ENCODE results near the gene PDRG1.
"Not testable (repeated sequence)": the region's sequence is repeated elsewhere in the genome, so short reads cannot be mapped to it uniquely, and the experiment has no call there.

The PDRG1 gene

DNA sequence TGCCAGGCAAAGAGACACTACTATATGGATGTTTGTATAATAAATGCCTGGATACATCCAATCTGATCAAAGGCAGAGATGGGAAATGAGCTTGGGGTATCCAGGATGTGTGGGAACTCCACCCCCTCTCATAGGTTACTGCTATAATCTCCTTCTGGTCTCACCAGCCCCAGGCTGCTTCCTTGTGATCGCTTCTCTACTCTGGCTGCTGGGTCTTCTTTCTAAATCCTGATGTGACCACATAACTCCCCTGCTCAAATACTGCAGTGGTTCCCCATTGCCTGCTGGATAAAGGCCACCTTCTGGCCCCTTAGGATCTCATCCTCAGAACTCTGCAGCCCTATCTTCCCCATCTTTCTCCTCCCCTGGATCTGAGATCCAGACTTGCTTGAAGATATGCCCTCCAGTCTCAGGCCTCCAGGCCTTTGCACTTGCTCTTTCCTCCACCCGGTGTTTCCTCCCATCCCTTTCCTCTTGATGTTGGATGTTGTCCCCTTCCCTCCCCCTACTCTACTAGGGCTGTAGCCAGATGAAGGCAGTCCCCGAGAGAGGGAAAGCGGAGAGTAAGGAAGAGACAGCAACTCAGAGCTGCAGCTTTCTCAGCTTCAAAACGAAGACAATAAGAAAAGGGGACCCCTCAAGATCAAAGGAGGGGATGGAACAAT is 15.3 kb upstream of the PDRG1 start:
- DNase-seq (ENCODE audit: low read depth), result no peak

DNA sequence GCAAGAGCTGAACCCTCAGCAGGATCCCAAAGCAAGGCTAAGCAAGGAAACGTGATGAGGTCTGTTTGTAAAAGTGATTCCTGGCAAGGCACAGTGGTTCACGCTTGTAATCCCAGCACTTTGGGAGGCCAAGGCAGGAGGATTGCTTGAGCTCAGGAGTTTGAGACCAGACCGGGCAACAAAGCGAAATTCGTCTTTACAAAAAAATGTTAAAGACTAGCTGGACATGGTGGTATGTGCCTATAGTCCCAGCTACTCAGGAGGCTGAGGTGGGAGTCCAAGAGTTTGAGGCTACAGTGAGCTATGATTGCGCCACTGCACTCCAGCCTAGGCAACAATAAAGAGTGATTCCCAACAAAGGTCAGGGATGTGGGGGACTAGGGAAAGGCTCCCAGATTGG is 12.0 kb upstream of the PDRG1 start:
- no peak for DNase-seq (ENCODE audit: low read depth)

DNA sequence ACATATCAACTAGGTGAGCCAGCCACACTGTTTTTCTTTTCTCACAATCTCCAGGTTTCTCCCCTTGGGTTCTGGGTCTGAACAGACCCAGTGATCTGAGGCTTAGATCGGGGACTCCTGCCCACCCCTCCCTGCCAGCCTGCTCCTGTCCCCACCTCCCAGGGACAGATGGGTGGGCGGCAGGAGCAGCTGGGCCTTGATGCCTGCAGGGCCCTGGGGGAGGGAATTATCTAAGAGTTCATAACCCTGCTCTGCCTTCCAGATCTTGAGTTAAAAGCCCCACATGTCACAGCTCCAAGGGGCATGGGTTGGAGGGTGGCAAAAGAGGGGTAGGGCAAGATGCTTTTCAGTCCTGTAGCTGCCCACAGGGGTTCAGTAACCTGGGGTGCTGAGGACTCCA is 10.9 kb upstream of the PDRG1 start:
- DNase-seq (ENCODE audit: low read depth), result no peak

DNA sequence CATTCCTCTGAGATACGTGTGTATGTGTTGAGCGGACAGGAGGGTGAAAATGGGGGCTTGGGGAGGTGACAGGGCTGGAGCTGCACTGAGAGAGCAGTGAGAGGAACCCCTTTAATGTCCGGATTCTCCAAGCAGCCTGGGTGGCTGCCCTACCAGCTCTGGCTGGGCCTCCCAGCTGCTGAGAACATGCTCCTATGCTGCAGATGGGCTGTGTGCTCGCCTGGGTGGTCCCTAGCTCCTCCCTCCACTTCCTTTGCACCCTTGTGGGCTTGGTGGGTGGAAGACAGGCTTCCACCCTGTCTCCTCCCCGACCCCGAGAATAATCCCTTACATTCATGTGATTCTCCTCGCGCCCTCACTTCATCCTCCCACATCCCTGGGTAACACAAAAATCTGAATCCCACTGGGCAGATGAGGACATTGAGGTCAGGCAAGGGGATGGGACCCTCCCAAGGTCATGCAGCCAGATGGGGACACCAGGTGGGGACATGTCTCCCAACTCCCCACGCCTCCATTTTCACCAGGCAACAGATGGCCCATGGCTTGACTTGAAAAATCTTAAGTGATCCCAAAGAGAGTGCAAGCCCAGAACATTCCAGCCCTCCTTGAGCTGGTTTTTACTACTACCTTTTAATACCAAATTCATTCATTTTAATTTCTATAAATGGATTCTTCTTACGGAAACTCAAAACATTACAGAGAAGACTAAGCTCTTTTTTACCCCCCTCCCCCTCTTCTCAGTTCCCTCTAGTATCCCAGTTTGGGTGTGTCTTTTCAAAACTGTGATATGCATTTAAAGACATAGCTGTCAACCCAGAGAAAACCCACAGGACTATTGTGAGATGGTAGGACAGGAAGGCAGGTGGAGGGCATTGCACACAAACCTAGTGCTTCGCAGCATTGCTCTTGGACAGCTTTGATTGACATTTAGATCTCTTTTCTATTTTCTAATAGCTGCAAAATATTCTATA is 5.0 kb upstream of the PDRG1 start:
- DNase-seq (ENCODE audit: low read depth), result no peak

DNA sequence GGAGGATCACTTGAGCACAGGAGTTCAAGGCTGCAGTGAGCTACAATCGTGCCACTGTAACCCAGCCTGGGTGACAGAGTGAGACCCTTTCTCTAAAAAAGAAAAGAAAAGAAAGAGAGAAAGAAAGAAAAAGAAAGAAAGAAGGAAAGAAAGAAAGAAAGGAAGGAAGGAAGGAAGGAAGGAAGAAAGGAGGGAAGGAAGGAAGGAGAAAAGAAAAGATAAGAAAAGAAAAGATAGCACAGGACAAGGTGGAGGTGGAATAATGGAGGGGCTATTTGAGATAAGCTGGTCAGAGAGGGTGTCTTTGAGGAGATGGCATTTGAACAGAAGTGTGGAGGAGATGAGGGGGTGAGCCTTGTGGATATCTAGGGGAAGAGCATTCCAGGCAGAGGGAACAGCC is 2.7 kb upstream of the PDRG1 start:
- DNase-seq (ENCODE audit: low read depth), result no peak

DNA sequence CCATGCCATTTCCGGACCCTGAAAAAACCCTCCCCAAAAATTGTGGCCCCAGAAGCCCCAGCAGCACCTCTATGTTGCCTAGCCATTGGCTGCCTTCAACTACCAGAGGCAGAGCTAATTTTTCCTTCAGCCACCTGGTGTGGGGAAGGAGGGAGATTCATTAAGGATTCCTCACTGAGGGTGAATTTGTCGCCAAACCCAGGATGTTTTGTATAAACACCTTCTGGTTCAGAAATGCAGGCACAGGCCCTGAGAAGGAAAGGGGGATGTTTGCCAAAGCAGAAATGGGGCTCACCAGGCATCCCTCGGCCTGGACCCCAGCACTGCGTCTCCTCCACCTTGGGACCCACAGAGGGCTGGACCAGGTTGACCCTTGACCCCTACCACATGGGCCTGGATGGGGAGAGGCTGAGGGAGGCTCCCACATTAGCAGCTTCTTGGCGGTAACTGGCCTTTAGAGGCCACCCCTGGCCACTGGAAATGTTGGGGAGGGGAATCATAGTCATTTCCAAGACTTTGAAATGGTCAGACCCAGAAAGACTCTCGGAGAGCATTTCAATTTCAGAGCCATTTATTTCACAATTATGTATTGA is 1.8 kb upstream of the PDRG1 start:
- DNase-seq (ENCODE audit: low read depth), result no peak

DNA sequence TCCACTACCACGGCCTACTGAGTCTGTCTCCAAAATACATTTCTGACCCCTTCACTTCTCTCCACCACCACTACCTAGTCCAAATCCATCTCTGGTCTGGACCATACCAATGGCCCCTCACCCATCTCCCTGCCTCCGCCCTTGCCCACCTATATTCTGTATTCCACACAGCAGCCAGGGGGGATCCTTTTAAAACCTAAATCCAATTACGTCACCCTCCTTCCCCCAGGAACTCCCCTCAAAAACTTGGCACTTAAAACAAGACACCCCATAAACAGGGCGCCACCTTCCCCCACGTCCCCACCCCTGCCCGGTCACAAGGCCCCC is 680 bp downstream of the PDRG1 start:
- DNase-seq (ENCODE audit: low read depth), result no peak

DNA sequence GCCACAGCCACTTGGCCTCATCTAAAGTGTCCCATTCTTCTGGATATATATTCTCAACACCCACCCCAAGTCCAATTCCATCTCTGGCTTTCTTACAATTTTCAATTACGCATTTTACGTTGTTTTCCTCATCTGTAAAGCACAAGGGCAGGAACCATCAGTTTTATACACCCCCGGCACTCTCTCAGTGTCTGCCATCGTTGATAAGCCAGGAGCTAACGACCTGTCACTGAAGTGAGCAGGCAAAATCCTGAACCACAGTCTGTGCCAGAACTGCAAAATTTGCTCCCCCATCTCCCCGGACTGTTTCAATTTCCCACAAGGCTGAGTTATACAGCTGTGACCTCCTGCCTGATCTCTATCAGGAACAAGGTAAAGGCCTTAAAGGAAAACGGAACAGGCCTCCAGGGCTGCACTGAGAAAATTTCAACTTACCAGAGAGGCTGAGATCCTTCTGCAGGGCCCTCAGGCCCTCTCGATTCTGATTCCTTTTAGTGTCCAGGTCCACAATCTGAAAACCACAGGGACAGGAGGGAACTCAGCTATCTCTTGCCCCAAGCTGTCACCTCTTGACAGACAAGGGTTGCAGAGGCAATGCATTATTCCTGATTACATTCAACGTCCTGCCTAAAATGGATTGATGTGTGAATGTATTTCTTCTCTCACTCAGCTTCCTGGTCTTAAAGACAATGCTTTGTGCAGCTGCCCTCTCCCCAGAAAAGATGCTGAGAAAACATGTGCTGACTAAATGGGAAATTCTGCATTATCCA is 1.8 kb downstream of the PDRG1 start:
- DNase-seq (ENCODE audit: low read depth), result no peak

DNA sequence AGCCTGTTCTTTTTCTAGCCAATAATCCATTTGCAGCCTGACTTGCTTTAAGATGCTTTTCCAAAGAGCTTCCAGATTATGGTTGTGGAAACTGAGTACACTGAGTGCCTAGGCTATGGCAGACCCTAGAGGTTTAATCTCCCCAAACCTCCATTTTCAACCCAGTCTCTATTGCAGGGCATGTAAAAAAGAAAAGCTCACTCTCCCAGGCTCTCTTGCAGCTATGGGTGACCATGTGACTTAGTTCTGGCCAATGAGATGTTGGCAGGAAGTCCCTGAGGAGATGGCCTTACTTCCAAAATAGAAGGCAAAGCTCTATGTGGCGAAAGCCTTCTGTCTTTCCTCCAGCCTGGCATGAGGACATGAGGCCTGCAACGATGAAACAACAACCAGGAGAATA is 3.8 kb downstream of the PDRG1 start:
- DNase-seq (ENCODE audit: low read depth), result no peak

DNA sequence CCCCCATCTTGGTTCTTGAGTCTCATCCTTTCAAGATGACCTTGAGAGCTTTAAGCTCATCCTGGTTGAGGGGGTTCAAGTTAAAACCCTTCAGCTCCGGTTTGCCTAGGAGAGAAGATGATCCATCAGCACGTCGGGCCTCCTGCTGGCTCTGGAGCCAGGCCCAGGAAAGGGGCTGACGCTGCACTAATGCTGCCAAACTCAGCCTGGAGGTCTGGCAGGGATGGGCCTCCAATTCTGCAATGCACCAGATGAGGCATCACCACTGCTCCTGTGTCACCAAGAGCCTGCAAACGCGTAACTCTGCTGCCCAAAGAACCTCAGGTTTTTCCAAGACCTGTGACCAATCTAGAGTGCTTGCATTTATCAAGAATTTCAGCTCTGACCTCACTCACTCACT is 6.1 kb downstream of the PDRG1 start:
- no peak for DNase-seq (ENCODE audit: low read depth)

DNA sequence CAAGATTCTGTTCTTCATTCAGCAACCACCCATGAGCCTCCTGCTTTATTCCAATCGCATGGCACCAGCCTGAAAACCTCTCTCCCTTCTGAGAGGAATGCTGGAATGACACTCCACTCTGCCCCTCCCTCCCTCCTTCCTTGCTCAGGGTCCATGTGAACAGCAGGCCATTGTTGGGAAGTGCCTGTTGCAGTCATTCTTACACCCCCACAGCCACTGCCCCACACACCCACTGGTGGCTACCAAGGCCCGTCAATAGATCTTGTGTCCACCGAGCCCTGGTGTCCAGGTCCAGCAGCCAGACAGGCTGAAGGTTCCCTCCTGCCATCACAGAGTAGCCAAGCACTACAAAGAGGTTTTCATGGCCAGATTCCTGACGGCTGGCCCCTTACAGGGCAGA is 6.5 kb downstream of the PDRG1 start:
- no peak for DNase-seq (ENCODE audit: low read depth)

DNA sequence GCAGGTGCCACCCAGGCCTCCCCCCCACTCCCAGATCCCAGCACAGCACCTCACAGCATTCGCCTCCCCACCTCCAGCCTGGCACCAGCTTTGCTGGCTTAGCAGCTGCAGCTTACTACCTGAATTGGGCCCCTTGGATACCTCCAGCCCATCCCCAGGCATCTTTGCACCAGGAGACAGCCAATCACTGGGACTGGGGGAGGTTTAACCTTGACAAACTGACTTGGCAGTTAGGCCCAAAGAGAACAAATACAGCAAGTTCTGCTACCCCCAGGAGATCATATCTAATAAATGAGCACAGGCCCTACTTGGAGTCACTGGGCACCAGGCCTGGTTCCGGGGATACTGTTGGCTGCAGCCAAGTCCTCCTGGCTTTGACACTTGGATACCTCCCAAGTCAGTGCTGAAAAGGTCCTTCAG is 8.8 kb downstream of the PDRG1 start:
- no peak for DNase-seq (ENCODE audit: low read depth)

DNA sequence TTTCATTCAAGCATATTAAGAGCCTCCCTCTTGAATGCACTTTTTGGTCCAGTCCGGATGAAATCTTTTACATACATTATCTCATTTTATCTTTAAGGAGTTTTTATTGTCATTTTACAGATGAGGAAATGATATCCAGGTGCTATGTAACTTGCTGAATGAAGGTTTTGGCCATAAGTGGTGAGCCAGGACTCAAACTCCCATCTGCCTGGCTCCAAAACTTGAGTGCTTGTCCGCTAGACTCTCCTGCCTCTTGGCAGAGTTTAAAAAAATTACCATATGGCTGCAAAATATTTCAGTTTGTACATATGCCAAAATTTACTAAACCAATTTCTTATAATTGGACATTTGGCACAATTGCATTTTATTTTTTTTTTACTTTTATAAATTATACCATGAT is 12.2 kb downstream of the PDRG1 start:
- no peak for DNase-seq (ENCODE audit: low read depth)

DNA sequence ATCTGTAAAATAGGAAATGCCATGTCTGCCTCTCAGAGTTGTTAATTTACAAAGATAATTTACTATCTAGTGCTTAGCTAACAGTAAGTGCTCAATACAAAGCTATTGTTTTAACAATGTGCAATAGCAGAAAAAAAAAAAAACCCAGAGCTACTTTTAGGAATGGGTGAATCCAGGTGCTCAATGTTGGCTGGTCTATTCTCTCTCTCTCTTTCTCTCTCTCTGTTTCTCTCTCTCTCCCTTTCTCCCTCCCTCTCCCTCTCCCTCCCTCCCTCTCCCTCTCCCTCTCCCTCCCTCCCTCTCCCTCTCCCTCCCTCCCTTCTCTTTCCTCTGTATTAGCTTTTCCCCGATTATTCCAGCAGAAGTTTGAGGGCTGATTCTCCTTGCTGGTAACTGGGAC is 14.0 kb downstream of the PDRG1 start:
- no peak for DNase-seq (ENCODE audit: low read depth)

DNA sequence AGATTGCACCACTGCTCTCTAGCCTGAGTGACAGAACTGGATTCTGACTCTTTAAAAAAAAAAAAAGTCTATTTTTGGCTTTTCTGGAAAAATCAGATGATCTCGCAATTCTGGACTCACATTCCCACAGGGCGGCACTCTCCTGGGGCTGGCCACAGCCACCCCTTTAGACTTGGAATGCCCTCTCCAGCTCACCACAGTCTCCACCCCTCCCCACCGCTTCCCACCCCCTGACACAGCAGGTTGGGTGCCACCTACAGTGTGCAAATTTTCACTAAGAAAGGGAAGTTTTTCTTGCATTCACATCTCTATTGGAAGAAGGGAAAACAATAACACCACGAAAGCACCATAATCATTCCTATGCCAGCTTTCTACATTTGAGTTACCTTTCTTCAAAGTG is 15.4 kb downstream of the PDRG1 start:
- no peak for DNase-seq (ENCODE audit: low read depth)

DNA sequence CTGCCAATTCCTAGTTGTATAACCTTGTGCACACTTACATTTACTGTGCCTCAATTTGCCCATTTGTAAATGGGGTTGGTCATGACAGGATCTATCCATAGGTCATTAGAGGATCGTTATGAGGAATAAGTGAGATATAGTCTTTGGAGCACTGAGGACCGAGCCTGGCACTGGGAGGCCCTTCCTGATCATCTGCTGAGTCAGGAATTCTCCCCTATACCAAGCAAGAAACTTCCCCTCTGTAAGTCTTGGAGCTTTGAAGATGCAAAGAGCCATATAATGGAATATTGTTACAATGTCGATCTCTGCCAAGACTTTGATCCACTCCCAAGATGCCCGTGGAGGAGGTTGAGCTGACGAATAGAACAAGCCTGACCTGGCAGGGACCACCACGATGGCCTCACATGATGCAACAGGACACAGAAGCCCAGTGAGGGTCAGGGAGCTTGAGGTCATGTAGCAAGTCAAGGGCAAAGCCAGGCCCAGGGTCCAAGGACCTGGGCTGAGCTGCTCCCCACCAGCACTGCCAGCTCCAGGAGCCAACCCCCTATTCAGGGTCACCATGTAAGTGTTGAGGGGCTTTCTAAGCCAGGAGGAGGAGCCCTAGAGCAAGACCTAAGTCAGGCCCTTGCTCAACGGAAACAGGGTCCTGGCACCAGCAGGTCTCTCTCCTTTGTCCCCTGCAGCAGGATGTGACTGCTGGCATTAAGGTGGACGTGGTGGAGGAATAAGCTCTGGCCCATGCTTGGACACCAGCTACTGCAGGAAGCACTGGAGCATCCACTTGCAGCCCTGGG is 16.7 kb downstream of the PDRG1 start:
- DNase-seq (ENCODE audit: low read depth), result no peak

DNA sequence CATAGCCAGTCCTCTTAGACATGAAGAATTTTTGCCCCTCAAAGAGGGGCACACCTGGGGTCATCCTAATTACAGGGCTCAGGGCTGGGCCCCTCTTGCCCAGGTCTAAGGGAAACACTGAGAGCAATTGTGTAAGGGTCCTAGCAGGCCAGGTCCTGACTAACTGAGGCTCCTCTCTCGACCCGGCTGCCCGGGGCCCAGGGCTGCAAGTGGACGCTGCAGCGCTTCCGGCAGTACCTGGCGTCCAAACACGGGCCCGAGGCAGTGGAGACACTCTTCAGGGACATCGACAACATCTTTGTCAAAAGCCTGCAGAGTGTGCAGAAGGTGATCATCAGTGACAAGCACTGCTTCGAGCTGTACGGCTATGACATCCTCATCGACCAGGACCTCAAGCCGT is 17.4 kb downstream of the PDRG1 start:
- no peak for DNase-seq (ENCODE audit: low read depth)

DNA sequence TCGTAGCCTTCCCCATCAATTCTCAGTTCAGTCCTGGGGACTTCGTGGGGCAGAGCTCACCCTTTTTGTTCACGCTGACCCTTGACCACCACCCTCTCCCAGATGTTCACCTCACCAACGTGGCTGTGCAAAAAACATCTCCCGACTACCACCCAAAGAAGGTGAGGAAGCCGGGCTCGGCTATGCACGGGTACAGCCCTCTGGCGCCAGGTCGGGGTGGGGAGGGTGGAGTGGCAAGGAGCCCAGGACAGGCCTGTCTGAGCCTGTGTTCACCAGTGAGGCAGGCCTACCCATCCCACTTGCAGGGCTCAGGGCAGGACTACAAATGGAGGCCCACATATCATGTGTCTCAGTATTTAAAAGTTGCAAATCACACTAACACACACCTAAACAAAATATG is 18.1 kb downstream of the PDRG1 start:
- no peak for DNase-seq (ENCODE audit: low read depth)

DNA sequence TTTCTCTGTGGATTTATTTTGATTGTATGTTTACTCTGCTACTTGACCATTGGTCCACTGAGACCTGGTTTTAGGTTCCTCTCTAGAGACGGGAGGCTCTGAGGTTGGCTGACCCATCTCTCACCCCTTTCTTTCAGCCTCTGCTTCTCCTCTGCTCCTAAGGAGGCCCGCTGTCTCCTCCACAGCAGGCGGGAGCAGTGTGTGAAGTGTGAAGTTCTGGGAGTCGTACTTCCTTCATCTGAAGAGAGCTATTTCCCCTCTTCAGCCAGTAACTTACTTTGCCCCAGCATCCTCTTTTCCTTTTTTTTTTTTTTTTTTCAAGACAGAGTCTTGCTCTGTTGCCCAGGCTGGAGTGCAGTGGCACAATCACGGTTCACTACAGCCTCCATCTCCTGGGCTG is 21.1 kb downstream of the PDRG1 start:
- no peak for DNase-seq (ENCODE audit: low read depth)

DNA sequence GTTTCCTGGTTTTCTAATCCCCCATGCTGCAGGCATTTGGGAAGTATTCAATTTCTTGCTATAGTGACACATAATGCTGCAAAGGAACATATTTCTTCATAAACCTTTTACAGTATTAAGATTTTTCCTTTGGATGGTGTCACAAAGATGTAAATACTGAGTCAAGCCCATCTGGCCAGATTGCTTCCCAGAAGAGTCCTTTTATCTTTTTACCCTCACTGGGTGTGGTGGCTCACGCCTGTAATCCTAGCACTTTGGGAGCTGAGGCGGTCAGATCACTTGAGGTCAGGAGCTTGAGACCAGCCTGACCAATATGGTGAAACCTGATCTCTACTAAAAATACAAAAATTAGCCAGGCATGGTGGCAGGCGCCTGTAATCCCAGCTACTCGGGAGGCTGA is 22.2 kb downstream of the PDRG1 start:
- DNase-seq (ENCODE audit: low read depth), result not testable (repeated sequence)

DNA sequence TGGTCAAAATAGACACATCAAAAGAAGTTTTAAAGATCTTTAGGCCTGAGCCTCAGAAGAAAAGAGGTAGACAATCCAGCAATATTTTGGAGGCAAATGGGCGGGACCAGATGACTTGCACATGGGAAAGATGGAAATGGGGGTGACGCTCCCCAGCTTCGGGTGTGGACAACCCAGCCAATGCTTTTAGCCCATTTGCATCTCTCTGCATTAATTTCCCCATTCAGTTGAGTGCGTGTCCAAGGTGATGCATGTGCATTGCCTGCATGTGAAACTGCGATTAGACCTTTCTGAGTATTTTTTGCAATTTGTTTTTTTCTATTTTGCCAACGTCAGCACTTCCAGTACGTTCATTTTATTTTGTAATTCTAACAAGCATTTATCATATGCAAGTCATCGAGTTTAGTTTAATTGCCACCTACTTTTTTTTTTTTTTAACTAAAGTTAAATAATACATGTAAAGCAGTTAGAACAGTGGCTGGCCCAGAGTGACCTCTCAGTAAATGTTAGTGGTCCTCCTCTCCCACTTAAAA is 24.2 kb downstream of the PDRG1 start:
- DNase-seq (ENCODE audit: low read depth), result no peak
